GM12801 (cell line): ENCODE data around the gene PHC1.

ENCODE experiments used
- TF ChIP-seq, protein P1 (sequence below): IDR thresholded peaks from one replicate; pipeline ENCODE4 v1.5.1; 2011; ENCODE audit warnings: control low read depth; ENCODE audit not compliant: insufficient read length; ENCODE audit errors: extremely low read depth

PHC1 gene

DNA sequence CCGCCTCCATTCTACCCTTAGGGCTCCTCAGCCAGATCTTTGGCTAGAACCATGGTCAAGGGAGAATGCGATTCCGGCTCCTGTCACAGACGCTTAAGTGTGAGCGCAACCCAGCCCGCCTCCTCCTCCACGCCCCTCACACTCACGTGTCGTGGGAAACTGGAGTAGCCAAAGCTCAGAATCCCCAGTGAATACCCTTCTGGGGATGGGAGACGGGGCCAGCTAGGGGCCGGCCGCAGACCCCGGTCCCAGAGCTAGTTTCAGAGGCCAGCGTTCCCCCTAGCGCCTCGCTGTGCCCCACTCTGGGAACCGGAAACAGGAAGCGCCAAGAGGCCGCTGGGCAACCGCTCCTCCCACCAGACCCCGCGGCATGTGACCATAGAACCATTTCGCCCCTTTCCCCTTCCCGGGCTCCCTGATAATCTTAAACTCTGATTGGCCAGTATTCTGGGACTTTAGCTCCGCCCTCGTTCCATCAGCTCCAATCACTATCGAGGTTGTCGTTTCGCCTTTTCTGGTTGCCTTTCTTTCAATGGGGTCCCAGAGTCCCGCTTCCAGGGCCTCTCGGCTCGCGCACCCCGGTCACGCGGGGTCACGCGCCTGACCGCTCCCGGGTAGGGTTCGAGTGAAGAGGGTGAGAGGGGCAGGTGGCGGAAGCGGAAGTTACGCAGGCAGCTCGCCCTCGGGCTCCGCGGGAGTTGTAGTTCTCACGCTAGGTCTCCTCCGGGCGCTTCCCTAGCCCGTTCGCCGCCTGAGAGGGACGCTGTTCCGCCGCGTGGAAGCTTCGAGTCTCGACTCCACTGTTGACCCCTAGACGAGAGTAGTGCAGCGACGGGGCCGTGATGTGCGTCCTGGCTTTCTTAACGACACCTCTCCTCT is 35.3 kb downstream of the PHC1 start, which contains the start of gene M6PR:
Gene M6PR, minus strand, starts transcription at position 304 of the 879 bp plus-strand sequence. CDS start 3,241 bp downstream, outside the sequence.
- TF ChIP-seq, protein P1, sequence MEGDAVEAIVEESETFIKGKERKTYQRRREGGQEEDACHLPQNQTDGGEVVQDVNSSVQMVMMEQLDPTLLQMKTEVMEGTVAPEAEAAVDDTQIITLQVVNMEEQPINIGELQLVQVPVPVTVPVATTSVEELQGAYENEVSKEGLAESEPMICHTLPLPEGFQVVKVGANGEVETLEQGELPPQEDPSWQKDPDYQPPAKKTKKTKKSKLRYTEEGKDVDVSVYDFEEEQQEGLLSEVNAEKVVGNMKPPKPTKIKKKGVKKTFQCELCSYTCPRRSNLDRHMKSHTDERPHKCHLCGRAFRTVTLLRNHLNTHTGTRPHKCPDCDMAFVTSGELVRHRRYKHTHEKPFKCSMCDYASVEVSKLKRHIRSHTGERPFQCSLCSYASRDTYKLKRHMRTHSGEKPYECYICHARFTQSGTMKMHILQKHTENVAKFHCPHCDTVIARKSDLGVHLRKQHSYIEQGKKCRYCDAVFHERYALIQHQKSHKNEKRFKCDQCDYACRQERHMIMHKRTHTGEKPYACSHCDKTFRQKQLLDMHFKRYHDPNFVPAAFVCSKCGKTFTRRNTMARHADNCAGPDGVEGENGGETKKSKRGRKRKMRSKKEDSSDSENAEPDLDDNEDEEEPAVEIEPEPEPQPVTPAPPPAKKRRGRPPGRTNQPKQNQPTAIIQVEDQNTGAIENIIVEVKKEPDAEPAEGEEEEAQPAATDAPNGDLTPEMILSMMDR, result no peak

- TF ChIP-seq, protein P1, result no peak
These were observed 35.9 kb downstream of the PHC1 start for GRCh38 chr12:8950221-8950527.

GRCh38 chr12:8950702-8951478 is 36.6 kb downstream of the PHC1 start:
- TF ChIP-seq, protein P1, result no peak

GRCh38 chr12:8951744-8952143 is 37.4 kb downstream of the PHC1 start:
- TF ChIP-seq, protein P1, result no peak

DNA sequence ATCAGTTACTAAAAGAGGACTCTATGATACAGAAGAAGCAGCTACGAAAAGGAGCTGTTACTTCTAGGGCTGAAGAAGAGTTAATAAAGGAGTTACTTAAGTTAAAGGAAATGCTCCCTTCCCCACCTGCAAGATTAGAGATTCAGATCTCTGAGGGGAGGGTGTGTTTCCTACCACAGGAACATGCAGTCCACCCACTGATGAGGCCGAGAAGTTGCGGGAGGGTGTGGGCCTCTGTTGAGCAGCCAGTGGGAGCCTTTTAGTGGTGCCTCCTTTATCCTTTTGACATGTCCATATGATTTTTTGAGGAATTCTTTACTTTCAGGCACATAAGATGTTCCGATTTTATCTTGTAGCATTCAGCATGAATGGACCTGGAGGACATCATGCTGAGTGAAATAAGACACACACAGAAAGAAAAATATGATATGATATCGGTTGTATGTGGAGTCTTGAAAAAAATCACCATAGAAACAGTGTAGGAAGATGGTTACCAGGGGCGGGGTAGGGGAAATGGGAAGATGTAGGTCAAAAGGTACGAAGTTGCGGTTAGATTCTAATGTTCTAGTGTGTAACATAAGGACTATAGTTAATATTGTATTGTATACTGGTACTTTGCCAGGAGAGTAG is 39.6 kb downstream of the PHC1 start:
- TF ChIP-seq, protein P1, result no peak

GRCh38 chr12:8956073-8956472 is 41.8 kb downstream of the PHC1 start:
- TF ChIP-seq, protein P1, result no peak

GRCh38 chr12:8956772-8957171 is 42.5 kb downstream of the PHC1 start:
- TF ChIP-seq, protein P1, result no peak
